NCI-H748 (cell line): Measurements from ENCODE around the gene ANAPC15.
"Not testable (repeated sequence)": the region's sequence is repeated elsewhere in the genome, so short reads cannot be mapped to it uniquely, and the experiment has no call there.

ENCODE experiments used
- DNase-seq: peaks from one replicate; lab custom pipeline; 2025; ENCODE audit not compliant: unreplicated experiment; lab: John Stamatoyannopoulos, UW

ANAPC15 gene

DNA sequence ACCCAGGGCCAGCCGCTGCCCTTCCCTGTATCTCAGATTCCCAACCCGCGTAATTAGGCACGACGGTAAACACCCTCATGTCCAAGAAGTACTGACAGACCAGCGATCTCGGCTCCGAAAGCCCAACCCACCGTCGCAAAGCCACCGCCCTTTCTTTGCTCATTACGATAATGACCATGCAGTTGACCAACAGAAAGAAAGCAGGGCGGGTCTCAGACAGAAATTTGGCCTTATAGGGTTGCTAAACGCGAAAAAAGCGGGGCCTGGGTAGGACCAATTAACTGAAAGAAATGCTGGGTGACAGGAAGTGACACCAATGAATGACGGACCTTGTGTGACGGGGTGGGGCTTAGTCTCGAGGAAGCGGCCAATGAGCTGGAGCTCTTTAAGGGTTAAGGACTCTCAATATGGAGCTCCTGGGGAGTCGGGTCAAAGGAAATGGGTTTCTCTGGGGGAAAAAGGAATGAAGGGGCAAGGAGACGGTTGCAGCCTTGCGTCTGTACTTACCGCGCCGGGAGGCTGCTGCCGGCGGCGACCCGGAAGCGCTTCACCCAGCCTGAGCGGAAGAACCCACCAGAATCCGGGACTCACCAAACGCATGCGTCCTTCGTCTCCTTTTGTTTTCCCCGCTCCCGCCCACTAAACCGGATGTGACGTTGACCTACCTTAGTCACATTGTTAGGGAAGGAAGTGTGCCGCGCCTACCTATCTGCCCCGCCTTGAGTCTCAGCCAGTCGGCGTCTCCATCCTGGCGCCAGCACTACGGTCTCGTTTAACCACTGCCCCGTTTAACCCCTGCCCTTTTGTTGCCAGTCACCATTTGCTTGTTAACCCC is at the start of gene ANAPC15:
Gene ANAPC15, minus strand, starts transcription at position 553 of the 835 bp plus-strand sequence. CDS start 1,419 bp downstream, outside the sequence.
- DNase-seq = peak; percentile 100

- no peak for DNase-seq
Measured at GRCh38 chr11:72160319-72160718, 47.8 kb upstream of the ANAPC15 start.

DNA sequence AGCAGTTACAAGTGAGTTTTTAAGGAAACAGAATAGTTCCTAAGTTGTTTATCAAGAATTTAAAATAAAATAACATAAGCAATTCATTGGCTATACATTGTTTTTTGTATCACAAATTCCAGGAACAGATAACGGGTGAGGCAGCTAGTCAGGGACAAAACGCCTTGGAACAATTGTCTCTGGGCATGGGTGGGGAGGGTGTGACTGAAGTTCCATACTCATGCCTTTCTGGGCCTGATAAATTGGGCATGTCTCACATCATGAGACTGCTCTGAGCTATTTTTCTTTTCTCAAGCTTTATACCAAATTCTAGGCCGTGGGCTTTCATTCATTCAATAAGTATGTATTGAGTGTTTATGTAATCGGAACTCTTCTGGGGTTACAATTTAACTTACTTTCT is 44.6 kb upstream of the ANAPC15 start:
- no peak for DNase-seq

DNA sequence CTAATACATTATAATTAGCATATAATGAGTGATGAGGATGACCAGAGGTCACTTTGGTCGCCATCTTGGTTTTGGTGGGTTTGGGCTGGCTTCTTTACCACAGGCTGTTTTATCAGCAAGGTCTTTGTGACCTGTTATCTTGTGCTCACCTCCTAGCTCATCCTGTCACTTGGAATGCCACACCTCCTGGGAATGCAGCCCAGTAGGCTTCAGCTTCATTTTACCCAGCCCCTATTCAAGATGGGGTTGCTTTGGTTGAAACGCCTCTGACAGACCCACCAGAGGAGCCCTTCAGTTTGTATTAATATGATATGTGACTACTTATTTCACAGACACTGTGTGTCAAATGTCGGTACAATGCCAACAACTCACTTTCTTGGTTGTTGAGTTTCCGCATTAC is 43.3 kb upstream of the ANAPC15 start:
- DNase-seq = no peak

DNA sequence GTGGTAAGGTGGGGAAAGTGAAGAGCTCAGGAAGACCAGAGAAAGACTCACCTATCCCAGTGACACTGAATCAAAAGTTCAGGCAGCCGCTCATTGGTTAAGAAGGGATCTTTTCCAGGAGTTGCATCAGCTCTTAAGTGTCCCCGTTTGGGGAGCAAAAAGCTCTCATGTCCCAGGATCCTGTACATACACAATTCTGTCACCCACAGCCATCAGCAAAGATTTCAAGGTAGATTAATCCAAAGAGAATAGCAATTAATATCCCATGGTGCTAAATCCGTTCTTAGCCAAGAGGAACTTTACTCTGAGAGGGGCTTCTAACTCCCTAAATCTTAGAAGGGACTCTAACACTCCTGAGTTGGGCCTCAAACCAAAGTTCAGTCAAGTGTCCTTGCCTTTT is 42.3 kb upstream of the ANAPC15 start:
- DNase-seq = no peak

DNA sequence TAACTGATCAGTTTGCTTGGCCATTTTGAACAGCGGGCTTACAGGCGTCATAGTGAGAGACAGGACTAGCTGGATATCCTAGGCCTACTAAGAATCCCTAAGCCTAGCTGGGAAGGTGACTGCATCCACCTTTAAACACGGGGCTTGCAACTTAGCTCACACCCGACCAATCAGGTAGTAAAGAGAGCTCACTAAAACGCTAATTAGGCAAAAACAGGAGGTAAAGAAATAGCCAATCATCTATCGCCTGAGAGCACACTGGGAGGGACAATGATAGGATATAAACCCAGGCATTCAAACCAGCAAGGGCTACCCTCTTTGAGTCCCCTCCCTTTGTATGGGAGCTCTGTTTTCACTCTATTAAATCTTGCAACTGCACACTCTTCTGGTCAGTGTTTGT is 41.4 kb upstream of the ANAPC15 start:
- DNase-seq = not testable (repeated sequence)

DNA sequence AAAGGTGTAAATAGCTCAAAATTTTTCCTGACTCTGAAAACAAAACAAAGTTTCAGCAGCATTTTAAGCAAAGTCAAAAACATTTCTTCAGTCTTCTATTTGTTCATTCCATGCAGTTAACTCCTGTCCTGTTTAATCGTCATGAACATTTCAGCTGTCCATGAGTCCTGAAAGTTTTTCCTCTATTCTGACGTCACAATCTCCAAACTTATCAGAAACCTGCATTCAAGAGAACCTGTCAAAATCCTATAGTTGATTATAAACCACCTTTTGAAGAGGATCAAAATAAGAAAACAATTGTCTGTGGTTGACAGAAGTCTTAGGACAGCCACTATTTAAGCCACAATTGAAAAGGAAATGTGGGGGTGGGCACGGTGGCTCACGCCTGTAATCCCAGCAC is 38.4 kb upstream of the ANAPC15 start:
- no peak for DNase-seq

DNA sequence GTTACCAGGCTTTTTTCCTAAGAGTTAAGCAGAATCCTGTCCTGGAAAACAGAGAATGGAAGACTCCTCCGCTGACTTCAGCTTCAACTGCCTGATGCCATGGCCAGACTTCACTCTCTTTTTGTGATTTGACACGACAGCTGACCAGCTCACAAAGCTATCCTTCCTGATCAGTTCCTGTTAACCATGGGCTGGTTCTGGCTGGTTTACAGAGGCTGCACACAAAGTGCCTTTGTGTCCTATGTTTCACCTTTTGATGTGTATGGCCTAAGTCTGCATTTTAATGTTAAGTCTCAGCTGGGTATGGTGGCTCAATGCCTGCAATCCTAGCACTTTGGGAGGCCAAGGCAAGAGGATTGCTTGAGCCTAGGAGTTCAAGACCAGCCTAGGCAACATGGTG is 34.1 kb upstream of the ANAPC15 start:
- no peak for DNase-seq

DNA sequence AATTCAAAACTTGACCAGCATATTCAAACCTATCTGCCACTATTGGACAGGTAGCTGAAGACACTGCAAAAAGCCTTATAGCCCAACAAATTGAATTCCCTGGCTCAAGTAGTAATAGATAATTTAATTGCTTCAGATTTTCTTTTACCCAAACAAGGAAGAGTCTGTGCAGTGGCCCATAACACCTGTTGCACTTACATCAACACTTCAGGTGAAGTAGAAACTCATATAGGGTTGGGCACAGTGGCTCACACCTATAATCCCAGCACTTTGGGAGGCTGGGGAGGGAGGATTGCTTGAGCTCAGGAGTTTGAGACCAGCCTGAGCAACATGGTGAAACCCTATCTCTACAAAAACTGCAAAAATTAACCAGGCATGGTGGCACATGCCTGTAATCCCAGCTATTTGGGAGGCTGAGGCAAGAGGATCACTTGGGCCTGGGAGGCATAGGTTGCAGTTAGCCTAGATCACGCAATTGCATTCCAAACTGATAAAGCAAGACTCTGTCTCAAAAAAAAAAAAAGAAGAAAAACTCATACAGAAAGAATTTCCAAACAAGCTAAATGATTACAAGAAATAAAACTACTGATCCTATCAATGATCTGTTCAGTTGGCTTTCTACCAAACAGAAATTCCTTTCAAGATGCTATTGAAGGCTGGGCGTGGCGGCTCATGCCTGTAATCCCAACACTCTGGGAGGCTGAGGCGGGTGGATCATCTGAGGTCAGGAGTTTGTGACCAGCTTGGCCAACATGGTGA is 32.5 kb upstream of the ANAPC15 start:
- DNase-seq = no peak

- not testable (repeated sequence) for DNase-seq
Measured at GRCh38 chr11:72142543-72142942, 30.0 kb upstream of the ANAPC15 start.

- not testable (repeated sequence) for DNase-seq
Measured at GRCh38 chr11:72142086-72142485, 29.6 kb upstream of the ANAPC15 start.

GRCh38 chr11:72141066-72141465 is 28.6 kb upstream of the ANAPC15 start:
- no peak for DNase-seq

DNA sequence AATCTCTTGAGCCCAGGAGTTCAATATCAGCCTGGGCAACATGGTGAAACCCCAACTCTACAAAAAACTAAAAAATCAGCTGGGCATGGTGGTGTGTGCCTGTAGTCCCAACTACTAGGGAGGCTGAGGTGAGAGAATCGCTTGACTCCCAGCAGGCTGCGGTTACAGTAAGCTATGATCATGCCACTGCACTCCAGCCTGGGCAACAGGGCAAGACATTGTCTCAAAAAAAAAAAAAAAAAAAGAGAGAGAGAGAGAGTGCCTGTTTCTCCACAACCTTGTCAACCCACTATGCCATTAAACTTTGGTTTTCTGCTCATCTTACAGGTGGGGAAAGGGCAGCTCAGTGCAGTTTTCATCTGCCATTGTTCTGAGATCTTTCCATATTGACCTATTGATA is 28.2 kb upstream of the ANAPC15 start:
- no peak for DNase-seq

GRCh38 chr11:72139500-72139899 is 27.0 kb upstream of the ANAPC15 start:
- no peak for DNase-seq

DNA sequence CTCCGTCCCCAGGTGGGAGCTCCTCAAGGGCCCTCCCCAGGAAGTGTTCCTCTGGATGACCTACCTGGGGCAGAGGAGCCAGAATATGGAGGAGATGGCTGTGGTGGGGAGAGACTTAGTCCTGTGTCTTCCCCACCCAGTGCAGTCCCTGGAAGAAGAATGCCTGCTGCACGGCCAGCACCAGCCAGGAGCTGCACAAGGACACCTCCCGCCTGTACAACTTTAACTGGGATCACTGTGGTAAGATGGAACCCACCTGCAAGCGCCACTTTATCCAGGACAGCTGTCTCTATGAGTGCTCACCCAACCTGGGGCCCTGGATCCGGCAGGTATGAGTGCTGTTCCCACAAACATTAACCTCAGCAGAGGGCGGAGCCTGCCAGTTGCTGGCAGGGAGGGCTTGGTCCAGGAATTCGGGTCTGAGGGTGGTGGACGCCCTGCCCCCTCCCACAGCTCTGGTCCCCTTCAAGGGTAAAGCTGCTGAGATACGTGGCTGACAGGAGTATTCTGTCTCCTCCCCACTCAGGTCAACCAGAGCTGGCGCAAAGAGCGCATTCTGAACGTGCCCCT is 26.4 kb upstream of the ANAPC15 start:
- DNase-seq = no peak

DNA sequence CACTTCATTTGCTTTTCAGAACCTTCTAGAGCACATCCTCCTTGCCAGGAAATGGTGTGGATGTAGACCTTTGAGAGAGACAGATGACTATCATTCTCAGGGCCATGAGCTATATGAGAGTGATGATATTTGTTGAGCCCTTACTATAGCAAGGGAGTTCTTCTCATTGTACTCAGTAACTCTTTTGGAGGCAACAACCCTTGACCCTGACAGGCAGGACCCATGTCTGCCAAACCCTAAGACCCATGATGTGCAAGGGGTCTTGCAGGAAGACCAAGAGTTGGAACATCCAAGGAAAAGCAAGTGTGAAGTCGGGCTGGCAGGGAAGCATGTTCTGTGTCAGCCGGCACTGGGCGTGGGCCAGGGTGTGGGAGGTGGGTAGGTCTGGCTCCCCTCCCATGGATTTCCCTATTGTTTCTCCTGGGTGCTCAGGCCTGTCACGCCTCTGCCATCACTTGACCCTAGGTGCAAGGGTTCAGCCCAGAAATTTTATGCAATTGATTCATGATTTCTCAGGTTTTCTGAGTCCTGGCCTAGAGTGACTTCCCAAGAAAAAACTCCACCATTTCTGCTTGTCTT is 24.3 kb upstream of the ANAPC15 start:
- no peak for DNase-seq

GRCh38 chr11:72135891-72136683 is 23.6 kb upstream of the ANAPC15 start:
- no peak for DNase-seq

- not testable (repeated sequence) for DNase-seq
Measured at GRCh38 chr11:72135473-72135872, 23.0 kb upstream of the ANAPC15 start, which contains the start of gene FOLR3. FOLR3 (plus strand) TSS chr11:72135725; CDS start chr11:72135953, 228 bp downstream.

DNA sequence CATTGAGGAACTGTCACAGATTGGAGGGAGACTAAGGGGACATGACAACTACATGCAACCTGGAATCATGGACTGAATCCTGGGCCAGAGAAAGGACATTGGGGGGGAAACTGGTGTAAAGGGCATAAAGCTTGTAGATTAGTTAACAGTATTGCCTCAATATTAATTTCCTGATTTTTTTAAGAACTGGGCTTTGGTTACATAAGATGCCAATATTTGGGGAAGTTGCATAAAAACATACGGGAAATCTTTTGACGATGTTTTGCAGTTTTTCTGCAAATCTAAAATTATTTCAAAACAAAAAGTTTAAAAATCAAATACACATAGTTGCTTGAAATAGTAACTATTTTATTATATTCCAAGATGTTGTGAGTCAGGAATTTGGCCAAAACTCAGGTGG is 20.2 kb upstream of the ANAPC15 start:
- no peak for DNase-seq

DNA sequence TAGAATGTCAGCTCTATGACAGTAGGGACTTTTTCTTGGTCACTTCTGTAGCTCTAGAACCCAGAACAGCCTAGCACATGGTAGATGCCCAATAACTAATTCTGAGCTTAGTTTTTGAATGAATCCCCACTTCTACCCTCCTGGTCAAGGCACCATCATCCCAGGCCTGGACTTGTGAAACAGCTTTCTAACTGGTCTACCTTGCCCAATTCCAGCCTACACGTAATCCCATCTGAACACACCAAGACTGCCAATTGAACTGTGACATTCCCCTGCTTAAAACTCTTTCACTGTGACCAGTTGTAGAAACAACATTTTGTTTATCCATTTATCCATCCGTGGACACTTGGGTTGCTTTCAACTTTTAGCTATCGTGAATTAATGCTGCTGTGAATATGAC is 16.9 kb upstream of the ANAPC15 start:
- no peak for DNase-seq

DNA sequence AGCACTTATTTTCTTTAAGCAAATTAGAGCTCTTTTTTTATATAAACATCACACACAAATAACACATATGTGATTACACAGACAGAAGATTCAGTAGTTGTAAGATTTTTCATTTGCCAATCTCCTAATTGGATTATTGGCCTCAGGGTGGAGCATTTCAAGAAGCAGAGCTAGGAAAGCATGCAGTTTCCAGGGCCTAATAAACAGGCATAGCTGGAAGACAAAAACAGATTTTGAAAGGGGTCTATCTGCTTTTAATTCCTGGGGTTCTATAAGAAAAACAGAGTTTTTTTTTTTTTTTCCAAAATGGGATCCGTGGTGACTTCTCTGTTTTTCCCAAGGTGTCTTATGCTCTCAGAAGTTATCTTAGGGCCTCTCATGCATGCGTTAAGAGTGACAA is 15.4 kb upstream of the ANAPC15 start:
- DNase-seq = no peak
